NOMO-1 treated with dmso at 0.1 percent for 144 hours (cell line): ENCODE data around the gene TYW5.
"Not testable (repeated sequence)": the region's sequence is repeated elsewhere in the genome, so short reads cannot be mapped to it uniquely, and the experiment has no call there.

ENCODE experiments used
- DNase-seq: peaks from one replicate; lab custom pipeline; 2025; ENCODE audit not compliant: unreplicated experiment; lab: John Stamatoyannopoulos, UW

The TYW5 gene

GRCh38 chr2:199923924-199924323, 31.4 kb downstream of the TYW5 start:
- no peak for DNase-seq

- DNase-seq: no peak
Observed at GRCh38 chr2:199922856-199923255, 32.4 kb downstream of the TYW5 start.

DNA sequence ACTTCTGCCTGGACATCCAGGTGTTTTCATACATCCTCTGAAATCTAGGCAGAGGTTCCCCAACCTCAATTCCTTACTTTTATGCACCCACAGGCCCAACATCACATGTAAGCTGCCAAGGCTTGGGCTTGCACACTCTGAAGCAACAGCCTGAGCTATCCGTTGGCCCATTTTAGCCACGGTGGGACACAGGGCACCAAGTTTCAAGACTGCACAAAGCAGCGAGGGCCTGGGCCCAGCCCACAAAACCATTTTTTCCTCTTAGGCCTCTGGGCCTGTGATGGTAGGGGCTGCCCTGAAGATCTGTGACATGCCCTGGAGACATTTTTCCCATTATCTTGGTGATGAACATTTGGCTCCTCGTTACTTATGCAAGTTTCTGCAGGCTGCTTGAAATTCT, 38.3 kb downstream of the TYW5 start:
- no peak for DNase-seq

- DNase-seq: no peak
Observed at GRCh38 chr2:199914372-199914958, 40.8 kb downstream of the TYW5 start.

- DNase-seq: not testable (repeated sequence)
Observed at GRCh38 chr2:199912553-199913114, 42.7 kb downstream of the TYW5 start.

DNA sequence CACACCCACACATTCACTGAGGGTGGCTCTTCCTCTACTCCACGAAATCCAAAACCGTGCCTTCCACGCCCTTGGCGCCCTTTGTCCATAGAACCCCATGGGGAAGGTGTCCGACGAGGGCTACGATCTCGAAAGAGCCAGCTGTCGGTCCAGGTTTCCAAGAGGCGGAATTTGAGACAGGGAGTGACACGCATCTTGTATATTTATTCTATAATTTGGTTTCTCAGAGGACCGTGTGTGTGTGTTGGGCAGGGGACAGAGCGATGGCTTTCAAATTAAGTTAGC, 43.5 kb downstream of the TYW5 start:
- peak; percentile 33 for DNase-seq

DNA sequence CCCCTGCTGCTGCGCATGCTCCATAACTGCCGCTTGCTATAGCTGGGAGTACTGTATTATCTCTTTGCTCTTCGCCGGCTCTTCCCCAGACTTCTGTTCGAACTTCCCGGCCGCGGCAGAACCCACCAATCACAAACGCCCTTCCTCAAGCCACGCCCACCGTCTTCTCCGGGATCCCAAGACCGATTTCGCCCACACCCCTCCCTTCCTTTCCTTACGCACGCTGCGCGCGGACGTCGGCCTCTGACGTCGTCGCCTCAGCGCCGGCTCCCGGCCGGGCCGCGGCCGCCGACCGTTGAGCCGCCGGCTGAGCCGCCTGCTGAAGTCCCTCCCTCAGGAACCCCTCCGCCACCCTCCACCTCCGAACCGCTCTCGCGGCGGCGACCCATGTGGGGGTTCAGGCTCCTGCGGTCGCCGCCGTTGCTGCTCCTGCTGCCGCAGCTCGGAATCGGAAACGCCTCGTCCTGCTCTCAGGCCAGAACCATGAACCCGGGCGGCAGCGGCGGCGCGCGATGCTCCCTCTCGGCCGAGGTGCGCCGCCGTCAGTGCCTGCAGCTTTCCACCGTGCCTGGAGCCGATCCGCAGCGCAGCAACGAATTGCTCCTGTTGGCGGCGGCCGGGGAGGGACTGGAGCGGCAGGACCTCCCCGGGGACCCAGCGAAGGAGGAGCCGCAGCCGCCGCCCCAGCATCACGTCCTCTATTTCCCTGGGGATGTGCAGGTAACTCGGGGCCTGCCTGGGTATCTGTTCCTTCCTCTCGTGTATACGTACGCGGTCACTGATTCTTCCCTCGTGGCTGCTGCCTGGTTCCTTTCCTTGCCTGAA, 44.0 kb downstream of the TYW5 start, which contains the start of gene C2orf69:
Gene C2orf69, plus strand, starts transcription at position 242 of the 825 bp plus-strand sequence. Its CDS starts 146 bp downstream, at position 388.
- DNase-seq: peak; percentile 99

DNA sequence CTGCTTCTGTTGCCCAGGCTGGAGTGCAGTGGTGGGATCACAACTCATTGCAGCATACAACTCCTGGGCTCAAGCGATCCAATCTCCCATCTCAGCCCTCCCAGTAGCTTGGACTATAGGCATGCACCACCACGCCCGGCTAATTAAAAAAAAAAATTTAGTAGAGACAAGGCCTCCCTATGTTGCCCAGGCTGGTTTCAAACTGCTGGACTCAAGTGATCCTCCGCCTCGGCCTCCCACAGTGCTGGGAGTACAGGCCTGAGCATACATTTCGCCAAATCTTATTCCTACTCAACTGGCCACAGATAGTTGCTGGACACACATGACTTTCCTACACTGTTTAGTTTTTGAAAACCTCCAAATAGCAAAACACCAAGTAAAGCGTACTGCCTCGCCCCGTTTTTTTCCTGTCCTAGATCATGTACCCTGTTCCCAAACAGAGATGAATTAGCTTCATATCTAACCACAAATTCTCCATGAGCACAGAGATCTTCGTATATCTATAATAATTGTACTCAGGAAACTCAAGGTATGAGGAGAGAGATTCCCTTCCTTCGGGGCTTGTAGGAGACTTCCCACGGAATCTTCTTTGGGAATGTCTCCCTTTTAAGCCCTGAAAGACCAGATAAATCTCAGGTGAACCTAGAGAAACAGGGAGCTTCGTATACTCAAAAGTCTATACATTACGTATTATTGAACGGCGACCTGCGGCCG, 44.8 kb downstream of the TYW5 start:
- DNase-seq: no peak

- DNase-seq: peak; percentile 46
Observed at GRCh38 chr2:199907008-199907714, 48.1 kb downstream of the TYW5 start.

DNA sequence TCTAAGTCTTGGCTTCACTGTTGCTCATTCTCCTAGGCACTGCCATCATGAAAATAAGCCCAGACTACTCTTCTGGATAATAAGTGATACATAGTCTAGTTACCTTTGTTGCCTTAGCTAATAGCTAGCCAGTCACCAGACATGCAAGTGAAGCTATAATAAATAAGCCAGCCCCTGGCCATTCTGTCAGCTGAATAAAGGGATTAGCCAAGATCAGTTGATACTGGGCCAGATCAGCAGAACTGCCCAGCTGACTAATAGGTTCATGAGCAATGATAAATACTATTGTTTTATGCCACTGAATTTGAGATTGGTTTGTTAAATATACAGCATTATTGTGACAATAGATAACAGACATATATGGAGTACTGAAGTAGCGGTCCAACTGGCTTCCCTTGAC, 52.2 kb downstream of the TYW5 start:
- no peak for DNase-seq

- DNase-seq: no peak
Observed at GRCh38 chr2:199902486-199903110, 52.7 kb downstream of the TYW5 start.

- DNase-seq: no peak
Observed at GRCh38 chr2:199901942-199902341, 53.3 kb downstream of the TYW5 start.

DNA sequence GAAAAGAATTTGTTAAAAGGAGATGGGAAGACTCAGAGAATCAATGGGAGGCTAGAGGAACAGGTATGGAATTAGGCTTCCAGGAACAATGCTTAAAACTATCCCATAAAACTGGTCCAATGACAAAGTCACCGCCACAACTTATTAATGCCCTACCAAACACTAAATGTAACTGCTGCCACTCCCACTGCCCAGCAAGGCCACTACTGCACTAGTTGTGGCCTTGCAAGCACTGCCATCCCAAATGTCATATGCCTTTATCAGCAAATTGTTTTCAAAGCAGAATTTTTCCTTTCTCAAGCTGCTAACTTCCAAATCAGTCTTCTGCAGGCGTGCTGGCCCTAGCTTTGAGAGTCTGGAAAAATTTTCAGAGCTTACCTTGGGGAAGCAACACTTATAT, 58.7 kb downstream of the TYW5 start:
- DNase-seq: no peak

DNA sequence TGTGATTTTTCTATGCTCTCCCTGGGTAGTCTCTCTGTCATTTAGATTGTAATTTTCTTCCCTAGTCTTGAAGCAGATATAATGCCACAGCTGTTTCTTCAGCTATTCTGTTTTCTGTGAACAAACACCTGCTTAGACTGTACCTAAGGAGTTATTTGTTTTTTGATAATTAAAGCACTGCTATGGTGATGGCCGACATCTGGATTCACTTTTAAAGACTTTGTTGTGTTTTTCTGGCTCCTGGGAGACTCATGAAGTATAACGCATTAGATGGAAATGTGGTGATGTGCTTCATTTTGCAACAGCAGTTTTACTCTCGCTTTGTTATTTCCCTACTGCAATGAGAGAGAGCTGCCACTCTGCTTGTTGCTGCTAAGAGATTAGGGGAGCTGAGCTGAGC, 59.9 kb downstream of the TYW5 start:
- no peak for DNase-seq

DNA sequence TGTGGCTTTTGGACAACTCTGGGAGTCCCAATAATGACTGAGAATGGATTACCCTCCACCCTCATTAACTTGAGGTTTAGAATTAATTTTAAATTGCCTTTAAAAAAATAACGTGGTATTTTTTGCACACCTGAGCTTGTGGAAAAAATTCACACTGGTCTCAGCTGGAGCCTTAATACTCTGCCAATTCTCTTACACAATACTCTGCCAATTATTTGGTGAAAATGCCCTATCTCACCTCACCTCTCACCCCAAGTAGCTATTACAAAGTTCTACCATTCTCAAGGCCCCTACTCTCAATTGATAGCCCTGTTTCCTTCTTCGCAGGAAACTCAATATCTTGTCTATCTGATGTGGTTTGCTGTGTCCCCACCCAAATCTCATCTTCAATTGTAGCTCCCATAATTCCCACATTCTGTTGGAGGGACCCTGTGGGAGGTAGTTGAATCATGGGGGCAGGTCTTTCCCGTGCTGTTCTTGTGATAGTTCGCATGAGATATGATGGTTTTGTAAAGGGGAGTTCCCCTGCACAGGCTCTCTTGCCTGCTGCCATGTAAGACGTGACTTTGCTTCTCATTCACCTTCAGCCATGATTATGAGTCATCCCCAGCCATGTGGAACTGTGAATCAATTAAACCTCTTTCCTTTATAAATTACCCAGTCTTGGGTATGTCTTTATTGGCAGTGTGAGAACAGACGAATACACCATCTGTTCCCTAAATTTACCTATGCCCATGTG, 71.6 kb downstream of the TYW5 start:
- DNase-seq: no peak

DNA sequence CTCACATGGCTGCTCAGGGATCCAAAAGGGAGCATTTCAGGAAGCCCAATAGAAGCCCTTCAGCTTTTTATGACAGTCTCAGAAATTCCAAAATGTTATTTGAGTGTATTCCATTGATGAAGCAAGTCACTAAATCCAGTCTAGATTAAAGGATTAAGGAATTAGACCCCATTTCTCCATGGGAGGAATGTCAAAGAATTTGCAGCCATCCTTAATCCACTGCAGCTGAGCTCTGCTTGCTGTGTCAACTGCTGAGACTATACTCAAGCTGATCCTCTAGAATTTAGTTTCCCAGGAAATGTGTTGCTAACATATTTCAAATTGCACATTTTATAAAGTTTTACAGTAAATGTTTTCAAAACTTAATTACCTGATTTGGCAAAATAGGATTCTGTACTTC, 72.6 kb downstream of the TYW5 start:
- DNase-seq: no peak
